Measurements from ENCODE around the gene AFF1. TPM values are rescaled to one million over a fixed set of nuclear protein-coding genes. Genes with fewer than 3 reads are reported as not detected.

The AFF1 gene
- total RNA-seq, 1 experiment from 2014 or later, result 61.9 TPM

GRCh38 chr4:87092389-87093141, 157.8 kb downstream of the AFF1 start:
- no peaks in the 10 kb centered on the region for H3K9me3 Mint-ChIP-seq (ENCODE audit: unreplicated experiment)
- intact Hi-C loops (cut with micrococcal nuclease), result loop anchor here (1.0 kb wide), 5 partner anchors 81 to 194 kb away; no protein-coding TSS in a partner anchor
- CTCF ChIA-PET, result interaction anchor here (0.6 to 6.0 kb wide), 26 partner anchors 10 to 593 kb away, joined by 3 to 53 read pairs (median 3); no protein-coding TSS in a partner anchor
- peak; percentile 98 for DNase-seq (ENCODE audit: unreplicated experiment)
- H3K4me1 Mint-ChIP-seq (ENCODE audit: insufficient read depth, unreplicated experiment), result peaks cover 30% of the 10 kb centered on the region
- H3K36me3 Mint-ChIP-seq (ENCODE audit: insufficient read depth, unreplicated experiment), result peaks cover 62% of the 10 kb centered on the region
- POLR2A ChIA-PET, result interaction anchor here (0.6 to 3.7 kb wide), 22 partner anchors 9 to 171 kb away, joined by 3 to 52 read pairs (median 5); partner anchors contain the start of gene AFF1
- H3K27me3 Mint-ChIP-seq (ENCODE audit: insufficient read depth, unreplicated experiment), result no peaks in the 10 kb centered on the region
- no TSS peak for BruUV-seq (replicated peaks)
- H3K4me3 Mint-ChIP-seq (ENCODE audit: unreplicated experiment), result peak overlapping the region; percentile 23
- H3K27ac Mint-ChIP-seq (ENCODE audit: low read depth, unreplicated experiment), result peak overlapping the region; percentile 87
- no peak for TF ChIP-seq CTCF (IDR thresholded peaks at IDR 0.05; ENCODE audit: unreplicated experiment)

GRCh38 chr4:87093443-87094123, 158.8 kb downstream of the AFF1 start:
- no TSS peak for BruUV-seq (replicated peaks)
- CTCF ChIA-PET, result interaction anchor here (0.6 to 6.0 kb wide), 27 partner anchors 9 to 598 kb away, joined by 3 to 53 read pairs (median 3); no protein-coding TSS in a partner anchor
- no peaks in the 10 kb centered on the region for H3K9me3 Mint-ChIP-seq (ENCODE audit: unreplicated experiment)

GRCh38 chr4:87097075-87097474, 162.3 kb downstream of the AFF1 start:
- no peaks in the 10 kb centered on the region for H3K9me3 Mint-ChIP-seq (ENCODE audit: unreplicated experiment)
- intact Hi-C loops (cut with micrococcal nuclease), result no loop called here
- TF ChIP-seq CTCF (IDR thresholded peaks at IDR 0.05; ENCODE audit: unreplicated experiment), result no peak
- peaks cover 57% of the 10 kb centered on the region for H3K36me3 Mint-ChIP-seq (ENCODE audit: insufficient read depth, unreplicated experiment)
- no peak overlapping the region for H3K4me3 Mint-ChIP-seq (ENCODE audit: unreplicated experiment)
- peaks cover 26% of the 10 kb centered on the region for H3K4me1 Mint-ChIP-seq (ENCODE audit: insufficient read depth, unreplicated experiment)
- ChIA-PET CTCF (interaction anchor here (0.6 to 1.9 kb wide), 3 partner anchors 18 to 175 kb away, joined by 3 to 7 read pairs (median 3); no protein-coding TSS in a partner anchor), POLR2A (interaction anchor here (0.5 to 1.6 kb wide), 6 partner anchors 13 to 162 kb away, joined by 3 to 5 read pairs (median 4); partner anchors contain the start of gene AFF1)
- H3K27me3 Mint-ChIP-seq (ENCODE audit: insufficient read depth, unreplicated experiment), result no peaks in the 10 kb centered on the region
- no peak overlapping the region for H3K27ac Mint-ChIP-seq (ENCODE audit: low read depth, unreplicated experiment)
- DNase-seq (ENCODE audit: unreplicated experiment), result no peak
- BruUV-seq (replicated peaks), result no TSS peak

More at GRCh38 chr4:87093443-87094123, 158.8 kb downstream of the AFF1 start:
- H3K36me3 Mint-ChIP-seq (ENCODE audit: insufficient read depth, unreplicated experiment), result peaks cover 60% of the 10 kb centered on the region
- peak; percentile 59 for DNase-seq (ENCODE audit: unreplicated experiment)
- TF ChIP-seq CTCF (IDR thresholded peaks at IDR 0.05; ENCODE audit: unreplicated experiment), result peak; percentile 57
- POLR2A ChIA-PET, result interaction anchor here (0.7 to 3.7 kb wide), 13 partner anchors 11 to 172 kb away, joined by 3 to 52 read pairs (median 6); partner anchors contain the start of gene AFF1
- peak overlapping the region; percentile 87 for H3K27ac Mint-ChIP-seq (ENCODE audit: low read depth, unreplicated experiment)
- intact Hi-C loops (cut with micrococcal nuclease), result loop anchor here (1.0 kb wide), 4 partner anchors 82 to 195 kb away; no protein-coding TSS in a partner anchor
- peaks cover 25% of the 10 kb centered on the region for H3K4me1 Mint-ChIP-seq (ENCODE audit: insufficient read depth, unreplicated experiment)
- H3K4me3 Mint-ChIP-seq (ENCODE audit: unreplicated experiment), result peak overlapping the region; percentile 23
- H3K27me3 Mint-ChIP-seq (ENCODE audit: insufficient read depth, unreplicated experiment), result no peaks in the 10 kb centered on the region

DNA sequence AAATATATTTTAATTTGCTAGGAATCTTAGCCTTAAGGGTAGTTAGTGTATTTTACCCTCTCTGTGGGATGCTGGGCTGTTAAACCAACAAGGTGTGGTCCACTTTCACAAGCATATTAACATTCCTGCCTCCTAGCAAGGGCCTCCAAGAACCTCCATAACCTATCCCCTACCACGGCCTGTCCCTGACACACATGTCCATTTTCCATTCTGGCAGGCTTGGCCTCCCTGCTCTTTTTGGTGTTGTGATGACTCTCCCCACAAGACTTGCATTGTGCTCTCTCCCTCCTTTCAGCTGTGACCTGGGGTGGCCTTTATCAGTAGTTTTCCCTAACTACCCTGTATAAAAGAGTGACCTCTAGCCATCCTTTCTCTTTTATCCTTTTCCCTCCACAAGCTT, 165.4 kb downstream of the AFF1 start:
- TF ChIP-seq CTCF (IDR thresholded peaks at IDR 0.05; ENCODE audit: unreplicated experiment), result no peak
- ChIA-PET POLR2A (interaction anchor here (1.1 to 1.7 kb wide), 2 partner anchors 8 to 172 kb away, joined by 3 to 7 read pairs; no protein-coding TSS in a partner anchor), CTCF (no interaction called here)
- no TSS peak for BruUV-seq (replicated peaks)
- H3K27me3 Mint-ChIP-seq (ENCODE audit: insufficient read depth, unreplicated experiment), result no peaks in the 10 kb centered on the region
- no peak overlapping the region for H3K4me3 Mint-ChIP-seq (ENCODE audit: unreplicated experiment)
- H3K27ac Mint-ChIP-seq (ENCODE audit: low read depth, unreplicated experiment), result no peak overlapping the region
- no peak for DNase-seq (ENCODE audit: unreplicated experiment)
- intact Hi-C loops (cut with micrococcal nuclease), result no loop called here
- H3K36me3 Mint-ChIP-seq (ENCODE audit: insufficient read depth, unreplicated experiment), result peaks cover 49% of the 10 kb centered on the region
- H3K4me1 Mint-ChIP-seq (ENCODE audit: insufficient read depth, unreplicated experiment), result peaks cover 25% of the 10 kb centered on the region
- H3K9me3 Mint-ChIP-seq (ENCODE audit: unreplicated experiment), result no peaks in the 10 kb centered on the region

Data from MCF 10A (cell line).